H1 (cell line): ENCODE data around the gene MTARC1. TPM values are rescaled to one million over a fixed set of nuclear protein-coding genes. Genes with fewer than 3 reads are reported as not detected.

Source experiments
- ASH2L ChIP-seq: fragments of 200-600, 300-600 bp; sonication (generic); IDR thresholded peaks from one replicate; pipeline ENCODE4 v1.7.1; 2017; ENCODE audit warnings: low read length
- CHD2 ChIP-seq: IDR thresholded peaks from 2 replicates; pipeline ENCODE4 v1.6.1; 2012; ENCODE audit warnings: low read length, improper control_type of control experiment
- KDM4A ChIP-seq: IDR thresholded peaks from one replicate; pipeline ENCODE4 v1.7.1; 2012; ENCODE audit warnings: low read depth, mild to moderate bottlenecking, moderate library complexity, low read length, inconsistent platforms; ENCODE audit not compliant: severe bottlenecking
- polyA plus RNA-seq, 7 experiments: library from polyadenylated mRNA; depleted of rRNA in 3 of 7; stranded (reverse) in 5 of 7; unstranded in 2 of 7; fragments of >200 nt in 5 of 7; fragments of 200-250 nt in 2 of 7; gene quantifications; 1 replicate in 5 of 7; 2 replicates in 1 of 7; 4 replicates in 1 of 7; pipeline versions ENCODE4 v1.2.1 to v1.2.3, GENCODE V29; 2011 to 2013; ENCODE audit warnings: missing spikeins in 2 of 7, mixed read lengths in 2 of 7
- total RNA-seq: library from RNA; stranded (reverse); fragmentation: NEBNext Ultra II Directional; extraction: Animal tissue kit (Norgen Biotek cat#: 25700); gene quantifications from 2 replicates; pipeline ENCODE4 v1.2.1, GENCODE V29; 2021
- TF ChIP-seq, protein P1 (sequence below): IDR thresholded peaks from 2 replicates; pipeline ENCODE4 v1.6.1; 2012; ENCODE audit warnings: inconsistent platforms

MTARC1 gene
- total and polyA plus RNA-seq, 2 of the 8 experiments (the other 6 are each of a cell fraction or from before 2014, with no cell fraction given) = 17.2 to 46.2 TPM

DNA sequence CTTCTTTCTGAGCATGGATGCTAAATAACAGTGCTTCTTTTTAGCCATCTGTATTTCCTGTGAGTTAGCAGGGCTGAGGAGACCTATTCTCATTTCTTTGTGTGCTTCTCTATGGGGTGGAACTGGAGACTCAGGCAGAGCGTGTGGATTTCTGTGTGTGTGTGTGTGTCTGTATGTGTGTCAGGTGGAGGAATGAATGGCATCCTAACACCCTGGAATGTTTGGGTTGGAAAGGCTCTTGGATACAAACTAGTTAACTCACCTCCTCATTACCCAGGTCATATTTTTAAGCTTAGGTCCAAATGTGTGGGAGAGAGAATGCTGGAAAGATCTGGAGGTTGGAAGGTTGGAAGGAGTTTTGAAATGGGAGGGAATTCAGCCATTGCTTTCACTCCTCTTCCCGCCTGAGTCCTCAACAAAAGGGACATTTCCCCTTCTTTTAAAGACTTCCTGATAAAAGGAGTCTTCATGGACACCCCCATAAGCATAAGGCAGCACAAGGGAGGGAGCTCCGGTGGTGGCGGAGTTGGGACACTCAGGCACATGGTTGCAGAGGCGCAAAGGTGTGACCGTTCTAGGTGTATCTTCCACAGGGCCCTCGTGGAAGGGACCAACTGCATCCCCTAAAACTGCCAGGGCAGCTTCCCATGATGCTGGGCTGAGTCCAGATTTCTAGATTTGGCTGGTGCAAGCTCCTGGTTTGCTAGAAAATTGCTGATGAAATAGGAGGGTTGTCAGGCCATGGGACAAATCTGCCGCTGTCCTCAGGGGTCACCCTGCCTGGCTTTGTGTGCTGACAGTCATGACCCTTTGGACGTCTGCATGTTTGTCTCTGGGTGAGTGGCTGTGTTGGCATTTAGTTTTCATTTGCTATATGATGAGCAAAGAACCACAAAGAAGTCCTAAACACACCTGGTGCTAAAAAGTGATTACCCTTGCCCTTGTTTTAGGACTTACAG lies 37.6 kb downstream of the MTARC1 start (continued):
- TF ChIP-seq KDM4A (no peak), CHD2 (no peak), ASH2L (no peak)
- TF ChIP-seq, protein P1, sequence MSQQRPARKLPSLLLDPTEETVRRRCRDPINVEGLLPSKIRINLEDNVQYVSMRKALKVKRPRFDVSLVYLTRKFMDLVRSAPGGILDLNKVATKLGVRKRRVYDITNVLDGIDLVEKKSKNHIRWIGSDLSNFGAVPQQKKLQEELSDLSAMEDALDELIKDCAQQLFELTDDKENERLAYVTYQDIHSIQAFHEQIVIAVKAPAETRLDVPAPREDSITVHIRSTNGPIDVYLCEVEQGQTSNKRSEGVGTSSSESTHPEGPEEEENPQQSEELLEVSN = peak; percentile 58; the same call in 1 of the 2 replicates
- TF ChIP-seq, all 59 proteins: peak for 2
